KMS-11 (cell line): ENCODE measurements around the gene HAS3.
"Not testable (repeated sequence)": the region's sequence is repeated elsewhere in the genome, so short reads cannot be mapped to it uniquely, and the experiment has no call there.

Experiments used
- H2AFZ ChIP-seq: fragments of 200-600 bp; sonication (generic); 2 replicates; pipeline ENCODE4 v1.6.1; 2016; ENCODE audit warnings: antibody characterized with exemption, mixed run types, low read depth
- H3K27ac ChIP-seq: fragments of 200-600 bp; sonication (generic); 2 replicates; pipeline ENCODE4 v1.6.1; 2016; ENCODE audit warnings: mild to moderate bottlenecking, mixed run types
- H3K27me3 ChIP-seq: fragments of 200-600 bp; sonication (generic); 2 replicates; pipeline ENCODE4 v1.6.1; 2017; ENCODE audit warnings: mild to moderate bottlenecking, low read depth, mixed run types, moderate library complexity; ENCODE audit not compliant: insufficient read depth
- H3K36me3 ChIP-seq: fragments of 200-600 bp; sonication (generic); 2 replicates; pipeline ENCODE4 v1.6.1; 2017; ENCODE audit warnings: mild to moderate bottlenecking, mixed run types; ENCODE audit not compliant: insufficient read depth
- H3K4me1 ChIP-seq: fragments of 200-600 bp; sonication (generic); 2 replicates; pipeline ENCODE4 v1.6.1; 2016; ENCODE audit warnings: mild to moderate bottlenecking, low read depth, mixed run types; ENCODE audit not compliant: poor library complexity, severe bottlenecking
- H3K4me2 ChIP-seq: fragments of 200-600 bp; sonication (generic); 2 replicates; pipeline ENCODE4 v1.7.0; 2016; ENCODE audit warnings: mild to moderate bottlenecking, mixed run types
- H3K4me3 ChIP-seq: fragments of 200-600 bp; sonication (generic); IDR thresholded peaks from 2 replicates; pipeline ENCODE4 v1.6.1; 2017; ENCODE audit warnings: low read depth, low read length, mixed read lengths; ENCODE audit not compliant: insufficient read depth
- H3K79me2 ChIP-seq: fragments of 200-600 bp; sonication (generic); 2 replicates; pipeline ENCODE4 v1.6.1; 2016; ENCODE audit warnings: low read depth, mixed run types; ENCODE audit not compliant: insufficient read depth
- H3K9ac ChIP-seq: fragments of 200-600 bp; sonication (generic); 2 replicates; pipeline ENCODE4 v1.6.1; 2016; ENCODE audit warnings: mild to moderate bottlenecking, mixed run types
- H4K20me1 ChIP-seq: fragments of 200-600 bp; sonication (generic); 2 replicates; pipeline ENCODE4 v1.6.1; 2016; ENCODE audit warnings: mild to moderate bottlenecking, mixed run types; ENCODE audit not compliant: insufficient read depth
- CTCF ChIP-seq: fragments of 200-600 bp; sonication (generic); conservative IDR thresholded peaks from 2 replicates; pipeline ENCODE4 v1.6.1; 2017; ENCODE audit warnings: low read depth, mild to moderate bottlenecking, antibody characterized with exemption, low read length, moderate library complexity, mixed read lengths

Gene HAS3

DNA sequence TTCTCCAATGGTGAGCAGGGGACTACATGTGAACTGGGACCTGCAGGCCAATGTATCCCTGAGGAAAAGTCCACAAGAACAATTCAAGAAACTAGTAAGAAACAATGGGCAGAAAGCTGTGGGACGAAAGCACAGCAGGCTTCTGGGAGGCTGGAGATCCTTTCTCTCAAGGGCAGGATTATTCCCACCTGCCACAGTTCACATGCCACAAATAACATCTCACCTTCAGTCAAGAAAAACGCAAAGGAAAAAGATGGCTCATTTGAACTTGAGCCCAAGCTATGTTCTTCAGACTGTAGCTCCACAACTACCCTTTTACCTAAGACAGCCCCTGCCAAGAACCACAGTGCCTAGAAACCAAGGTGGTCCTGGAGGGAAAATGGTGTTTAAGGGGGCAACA is 13.0 kb downstream of the HAS3 start:
- Histone ChIP-seq H4K20me1 (no peaks in the 10 kb centered on the region), H3K27me3 (no peaks in the 10 kb centered on the region), H3K36me3 (no peaks in the 10 kb centered on the region), H2AFZ (no peak overlapping the region), H3K4me2 (no peak overlapping the region), H3K79me2 (no peaks in the 10 kb centered on the region), H3K27ac (no peak overlapping the region), H3K9ac (no peak overlapping the region), H3K4me3 (no peak overlapping the region), H3K4me1 (no peaks in the 10 kb centered on the region)
- TF ChIP-seq CTCF: no peak

DNA sequence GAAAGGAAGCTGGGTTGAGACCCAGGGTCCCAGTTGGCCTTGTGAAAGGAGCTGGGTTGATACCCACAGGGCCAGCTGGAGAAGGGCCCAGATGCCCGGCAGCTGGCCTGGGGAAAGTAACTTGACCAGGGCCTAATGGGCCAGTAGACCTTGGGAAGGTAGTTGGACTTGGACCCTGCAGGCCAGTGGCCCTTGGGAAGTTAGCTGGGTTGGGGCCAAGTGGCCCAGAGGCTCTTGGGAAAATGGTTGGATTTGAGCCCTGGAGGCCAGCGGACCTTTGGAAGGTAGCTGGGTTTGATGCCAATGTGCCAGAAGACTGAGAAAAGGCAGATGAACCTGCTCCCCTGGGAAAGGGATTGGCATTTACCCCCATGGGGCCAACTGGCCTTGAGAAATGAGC is 13.5 kb downstream of the HAS3 start:
- Histone ChIP-seq H3K79me2 (no peaks in the 10 kb centered on the region), H3K27me3 (no peaks in the 10 kb centered on the region), H3K27ac (no peak overlapping the region), H4K20me1 (no peaks in the 10 kb centered on the region), H3K4me2 (no peak overlapping the region), H3K4me1 (no peaks in the 10 kb centered on the region), H3K9ac (no peak overlapping the region), H2AFZ (no peak overlapping the region), H3K4me3 (no peak overlapping the region), H3K36me3 (no peaks in the 10 kb centered on the region)
- TF ChIP-seq CTCF: no peak

DNA sequence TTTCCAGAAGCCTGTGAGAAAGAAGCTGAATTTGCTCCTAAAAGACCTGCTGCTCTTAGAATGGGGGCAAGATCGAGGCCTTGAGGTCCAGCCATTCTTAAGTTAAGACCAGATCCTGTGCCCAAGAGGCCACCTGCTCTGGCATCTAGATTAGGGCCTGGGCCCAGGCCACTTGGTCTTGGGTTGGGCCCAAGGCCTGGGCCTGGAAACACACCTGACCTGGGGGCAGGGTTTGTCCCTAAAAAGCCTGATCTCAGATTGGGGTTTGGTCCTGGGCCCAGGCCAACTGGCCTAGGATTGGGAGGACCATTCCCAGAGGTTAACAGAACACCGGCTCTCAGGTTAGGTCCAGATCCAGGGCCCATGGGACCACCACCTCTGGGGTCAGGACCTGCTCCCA is 14.1 kb downstream of the HAS3 start:
- no peak overlapping the region for H3K4me2 ChIP-seq
- no peaks in the 10 kb centered on the region for H3K79me2 ChIP-seq
- no peak overlapping the region for H3K4me3 ChIP-seq
- no peaks in the 10 kb centered on the region for H3K27me3 ChIP-seq
- H3K36me3 ChIP-seq: no peaks in the 10 kb centered on the region
- no peak overlapping the region for H3K27ac ChIP-seq
- no peaks in the 10 kb centered on the region for H4K20me1 ChIP-seq
- H2AFZ ChIP-seq: no peak overlapping the region
- no peak overlapping the region for H3K9ac ChIP-seq
- no peaks in the 10 kb centered on the region for H3K4me1 ChIP-seq
- no peak for TF ChIP-seq CTCF

GRCh38 chr16:69120096-69120664 is 14.7 kb downstream of the HAS3 start:
- H3K4me2 ChIP-seq: no peak overlapping the region
- no peak overlapping the region for H3K9ac ChIP-seq
- H3K4me3 ChIP-seq: no peak overlapping the region
- no peaks in the 10 kb centered on the region for H4K20me1 ChIP-seq
- H2AFZ ChIP-seq: no peak overlapping the region
- H3K4me1 ChIP-seq: no peaks in the 10 kb centered on the region
- H3K27ac ChIP-seq: no peak overlapping the region
- no peak for TF ChIP-seq CTCF
- no peaks in the 10 kb centered on the region for H3K36me3 ChIP-seq
- no peaks in the 10 kb centered on the region for H3K27me3 ChIP-seq
- no peaks in the 10 kb centered on the region for H3K79me2 ChIP-seq

- H3K27ac ChIP-seq: no peak overlapping the region
- H2AFZ ChIP-seq: no peak overlapping the region
- peaks cover 11% of the 10 kb centered on the region; the same call in 1 of the 2 replicates for H3K79me2 ChIP-seq
- H4K20me1 ChIP-seq: no peaks in the 10 kb centered on the region
- H3K36me3 ChIP-seq: no peaks in the 10 kb centered on the region
- H3K27me3 ChIP-seq: no peaks in the 10 kb centered on the region
- no peak overlapping the region for H3K4me3 ChIP-seq
- H3K4me2 ChIP-seq: no peak overlapping the region
- H3K9ac ChIP-seq: no peak overlapping the region
- TF ChIP-seq CTCF: peak; percentile 88
- no peaks in the 10 kb centered on the region for H3K4me1 ChIP-seq
These were observed 18.5 kb downstream of the HAS3 start for GRCh38 chr16:69123910-69124309.

- H3K4me3 ChIP-seq, H3K27me3 ChIP-seq, H3K27ac ChIP-seq, H2AFZ ChIP-seq, H4K20me1 ChIP-seq, H3K4me1 ChIP-seq, H3K9ac ChIP-seq, H3K36me3 ChIP-seq, H3K4me2 ChIP-seq: not testable (repeated sequence)
- H3K79me2 ChIP-seq: peaks cover 13% of the 10 kb centered on the region; the same call in 1 of the 2 replicates
These were observed 19.0 kb downstream of the HAS3 start for GRCh38 chr16:69124406-69124805.

DNA sequence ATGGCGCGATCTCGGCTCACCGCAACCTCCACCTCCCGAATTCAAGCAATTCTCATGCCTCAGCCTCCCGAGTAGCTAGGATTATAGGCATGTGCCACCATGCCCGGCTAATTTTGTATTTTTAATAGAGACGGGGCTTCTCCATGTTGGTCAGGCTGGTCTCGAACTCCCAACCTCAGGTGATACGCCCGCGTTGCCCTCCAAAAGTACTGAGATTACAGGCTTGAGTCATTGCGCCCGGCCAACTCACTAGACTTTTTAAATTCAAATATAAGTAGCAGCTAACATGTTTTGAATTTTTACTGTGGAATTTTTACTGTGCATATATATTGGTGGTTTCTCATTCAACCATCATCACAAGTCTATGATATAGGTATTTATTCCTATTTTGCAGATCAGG is 19.5 kb downstream of the HAS3 start:
- not testable (repeated sequence) for H3K4me2 ChIP-seq, H3K4me1 ChIP-seq, H3K9ac ChIP-seq, H3K27ac ChIP-seq, H3K36me3 ChIP-seq, H3K27me3 ChIP-seq, H2AFZ ChIP-seq, H3K4me3 ChIP-seq, H4K20me1 ChIP-seq
- peaks cover 13% of the 10 kb centered on the region; the same call in 1 of the 2 replicates for H3K79me2 ChIP-seq
